ENCODE measurements around the gene PC. TPM values are rescaled to one million over a fixed set of nuclear protein-coding genes. Genes with fewer than 3 reads are reported as not detected.

The PC gene
- total RNA-seq, 1 experiment from 2014 or later, result 39.1 TPM

DNA sequence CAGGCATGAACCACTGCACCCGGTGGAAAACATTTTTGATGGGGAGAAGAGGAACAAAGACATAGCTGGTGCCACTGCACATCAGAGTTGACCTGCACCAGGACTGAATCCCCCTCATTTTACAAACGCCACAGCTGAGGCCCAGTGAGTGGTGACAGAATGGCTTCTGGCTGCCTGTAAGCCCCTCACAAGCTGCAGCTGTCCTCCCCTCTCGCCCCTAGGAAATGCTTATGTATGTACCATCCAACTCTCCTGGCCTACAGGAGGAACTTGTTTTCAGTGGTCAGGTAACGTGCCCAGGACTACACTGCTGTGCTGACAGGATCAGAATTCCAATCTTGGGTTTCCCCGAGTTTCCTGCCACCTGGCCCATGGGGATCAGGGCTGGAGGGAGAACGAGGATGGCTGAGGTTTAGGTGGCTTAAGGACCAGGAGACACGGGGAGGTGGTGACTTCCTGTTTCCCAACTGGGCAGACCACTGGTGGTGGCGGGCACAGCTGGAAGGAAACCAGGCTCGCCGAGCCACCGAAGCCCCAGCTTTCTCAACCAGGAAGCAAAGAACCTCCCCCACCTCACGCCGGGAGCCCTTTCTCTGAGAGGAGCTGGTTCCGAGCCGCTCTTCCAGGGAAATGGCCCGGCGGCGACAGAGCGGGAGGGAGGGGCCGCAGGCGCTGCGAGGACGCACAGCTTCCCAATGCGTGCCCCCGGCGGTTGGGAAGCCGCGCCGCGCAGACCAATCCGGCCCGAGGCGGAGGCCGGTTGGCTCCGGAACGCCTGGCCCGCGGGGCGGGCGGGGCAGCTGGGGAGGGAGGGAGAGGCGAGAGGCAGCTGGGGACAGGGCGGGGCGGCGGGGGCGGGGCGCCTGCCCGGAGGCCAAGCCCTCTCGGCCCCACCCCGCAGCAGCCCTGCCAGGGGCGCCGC, 102.3 kb downstream of the PC start:
- DNase-seq (ENCODE audit: low spot score), result peak; percentile 98
- no peaks in the 10 kb centered on the region for H3K9me3 ChIP-seq (ENCODE audit: low read depth, low read length, poor library complexity, severe bottlenecking)
- intact Hi-C loops (cut with micrococcal nuclease; ENCODE audit: unreplicated experiment), result no loop called here
- TF ChIP-seq, protein P1, sequence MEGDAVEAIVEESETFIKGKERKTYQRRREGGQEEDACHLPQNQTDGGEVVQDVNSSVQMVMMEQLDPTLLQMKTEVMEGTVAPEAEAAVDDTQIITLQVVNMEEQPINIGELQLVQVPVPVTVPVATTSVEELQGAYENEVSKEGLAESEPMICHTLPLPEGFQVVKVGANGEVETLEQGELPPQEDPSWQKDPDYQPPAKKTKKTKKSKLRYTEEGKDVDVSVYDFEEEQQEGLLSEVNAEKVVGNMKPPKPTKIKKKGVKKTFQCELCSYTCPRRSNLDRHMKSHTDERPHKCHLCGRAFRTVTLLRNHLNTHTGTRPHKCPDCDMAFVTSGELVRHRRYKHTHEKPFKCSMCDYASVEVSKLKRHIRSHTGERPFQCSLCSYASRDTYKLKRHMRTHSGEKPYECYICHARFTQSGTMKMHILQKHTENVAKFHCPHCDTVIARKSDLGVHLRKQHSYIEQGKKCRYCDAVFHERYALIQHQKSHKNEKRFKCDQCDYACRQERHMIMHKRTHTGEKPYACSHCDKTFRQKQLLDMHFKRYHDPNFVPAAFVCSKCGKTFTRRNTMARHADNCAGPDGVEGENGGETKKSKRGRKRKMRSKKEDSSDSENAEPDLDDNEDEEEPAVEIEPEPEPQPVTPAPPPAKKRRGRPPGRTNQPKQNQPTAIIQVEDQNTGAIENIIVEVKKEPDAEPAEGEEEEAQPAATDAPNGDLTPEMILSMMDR (conservative IDR thresholded peaks at IDR 0.05; ENCODE audit: low read depth, low read length), result no peak
- TF ChIP-seq EZH2 (IDR thresholded peaks at IDR 0.05; ENCODE audit: borderline replicate concordance, low read depth, low read length, poor library complexity, severe bottlenecking), result no peak
- no TSS peak for BruUV-seq (replicated peaks)
- no peaks in the 10 kb centered on the region for H3K27me3 ChIP-seq (replicated peaks; ENCODE audit: insufficient read depth, low read depth, low read length, poor library complexity)
- peak overlapping the region; percentile 69 for H3K27ac ChIP-seq (ENCODE audit: low read depth, low read length, poor library complexity, severe bottlenecking)
- peaks cover 16% of the 10 kb centered on the region for H3K4me1 ChIP-seq (ENCODE audit: insufficient read depth, low read length, poor library complexity, severe bottlenecking)
- ChIA-PET POLR2A (ENCODE audit: low non-redundant PET) (no interaction called here), CTCF (interaction anchor here (0.6 to 0.9 kb wide), 4 partner anchors 16 to 496 kb away, joined by 3 to 7 read pairs (median 5); no protein-coding TSS in a partner anchor)
- peak overlapping the region; percentile 72 for H3K4me3 ChIP-seq (ENCODE audit: low read depth, low read length, poor library complexity, severe bottlenecking)
- peaks cover 11% of the 10 kb centered on the region for H3K36me3 ChIP-seq (ENCODE audit: insufficient read depth, low read length, poor library complexity, severe bottlenecking)

DNA sequence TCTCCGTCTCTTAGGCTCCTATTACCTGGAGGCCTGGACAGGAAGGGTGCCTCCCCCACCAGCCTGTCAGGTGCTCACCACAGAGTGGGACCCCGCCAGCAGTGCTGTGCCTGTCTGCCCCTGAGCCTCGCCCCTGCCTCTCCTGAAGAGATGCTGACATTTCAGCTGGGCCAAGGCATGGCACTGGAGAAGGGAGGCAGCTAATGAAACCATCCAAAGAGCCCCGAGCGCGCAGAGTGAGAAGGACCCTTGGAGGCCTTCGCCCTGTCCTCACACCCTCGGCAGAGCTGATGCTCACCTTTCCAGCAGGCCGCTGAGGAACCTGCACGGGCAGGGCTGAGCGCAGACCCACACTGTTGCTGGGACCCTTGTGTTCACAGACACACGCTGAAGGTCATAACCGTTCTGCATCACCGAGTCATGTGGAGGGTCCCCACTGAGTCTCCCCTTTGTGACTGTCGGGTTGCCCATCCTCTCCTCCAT, 103.4 kb downstream of the PC start:
- Histone ChIP-seq H3K4me3 (ENCODE audit: low read depth, low read length, poor library complexity, severe bottlenecking) (no peak overlapping the region), H3K36me3 (ENCODE audit: insufficient read depth, low read length, poor library complexity, severe bottlenecking) (peaks cover 8% of the 10 kb centered on the region), H3K27me3 (replicated peaks; ENCODE audit: insufficient read depth, low read depth, low read length, poor library complexity) (no peaks in the 10 kb centered on the region), H3K4me1 (ENCODE audit: insufficient read depth, low read length, poor library complexity, severe bottlenecking) (peaks cover 16% of the 10 kb centered on the region), H3K27ac (ENCODE audit: low read depth, low read length, poor library complexity, severe bottlenecking) (no peak overlapping the region), H3K9me3 (ENCODE audit: low read depth, low read length, poor library complexity, severe bottlenecking) (no peaks in the 10 kb centered on the region)
- intact Hi-C loops (cut with micrococcal nuclease; ENCODE audit: unreplicated experiment), result no loop called here
- BruUV-seq (replicated peaks), result no TSS peak
- POLR2A ChIA-PET (ENCODE audit: low non-redundant PET), result no interaction called here
- TF ChIP-seq EZH2 (IDR thresholded peaks at IDR 0.05; ENCODE audit: borderline replicate concordance, low read depth, low read length, poor library complexity, severe bottlenecking), result no peak
- TF ChIP-seq, protein P1 (conservative IDR thresholded peaks at IDR 0.05; ENCODE audit: low read depth, low read length), result no peak
- DNase-seq (ENCODE audit: low spot score), result no peak
- CTCF ChIA-PET, result no interaction called here

DNA sequence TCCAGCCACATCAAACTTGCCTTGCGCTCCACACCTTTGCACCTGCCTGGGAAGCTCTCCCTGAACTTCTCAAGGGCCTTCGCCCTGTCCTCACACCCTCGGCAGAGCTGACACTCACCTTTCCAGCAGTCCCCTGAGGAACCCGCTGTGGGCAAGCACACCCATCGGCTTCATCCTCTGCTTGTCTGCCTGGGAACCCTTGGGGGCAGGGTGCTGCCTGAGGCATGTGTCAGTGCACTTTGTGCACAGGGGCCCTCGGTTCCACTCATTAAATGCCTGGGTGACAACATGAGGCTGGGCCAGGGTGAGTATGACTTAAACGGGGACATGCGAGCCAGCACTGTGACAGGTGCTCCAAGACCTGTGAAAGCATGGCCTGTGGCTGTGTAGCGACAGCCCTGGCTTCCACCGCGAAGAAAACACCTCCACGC, 103.9 kb downstream of the PC start:
- H3K4me3 ChIP-seq (ENCODE audit: low read depth, low read length, poor library complexity, severe bottlenecking), result no peak overlapping the region
- H3K9me3 ChIP-seq (ENCODE audit: low read depth, low read length, poor library complexity, severe bottlenecking), result no peaks in the 10 kb centered on the region
- CTCF ChIA-PET, result no interaction called here
- no TSS peak for BruUV-seq (replicated peaks)
- H3K4me1 ChIP-seq (ENCODE audit: insufficient read depth, low read length, poor library complexity, severe bottlenecking), result peaks cover 16% of the 10 kb centered on the region
- intact Hi-C loops (cut with micrococcal nuclease; ENCODE audit: unreplicated experiment), result no loop called here
- POLR2A ChIA-PET (ENCODE audit: low non-redundant PET), result no interaction called here
- H3K27ac ChIP-seq (ENCODE audit: low read depth, low read length, poor library complexity, severe bottlenecking), result no peak overlapping the region
- no peak for DNase-seq (ENCODE audit: low spot score)
- peaks cover 9% of the 10 kb centered on the region for H3K36me3 ChIP-seq (ENCODE audit: insufficient read depth, low read length, poor library complexity, severe bottlenecking)
- TF ChIP-seq, protein P1 (conservative IDR thresholded peaks at IDR 0.05; ENCODE audit: low read depth, low read length), result no peak
- TF ChIP-seq EZH2 (IDR thresholded peaks at IDR 0.05; ENCODE audit: borderline replicate concordance, low read depth, low read length, poor library complexity, severe bottlenecking), result no peak
- no peaks in the 10 kb centered on the region for H3K27me3 ChIP-seq (replicated peaks; ENCODE audit: insufficient read depth, low read depth, low read length, poor library complexity)

Data from A673 (cell line).